AG04450 (cell line): ENCODE results near the gene YWHAG. TPM values are rescaled to one million over a fixed set of nuclear protein-coding genes. Genes with fewer than 3 reads are reported as not detected.
"Not testable (repeated sequence)": the region's sequence is repeated elsewhere in the genome, so short reads cannot be mapped to it uniquely, and the experiment has no call there.

Experiments used
- CTCF ChIA-PET: fragments of 300-600, 350-600 bp; formaldehyde crosslinking; extraction: SDS; loops from one replicate; lab custom pipeline; 2022; ENCODE audit warnings: antibody characterized with exemption, inconsistent platforms; lab: Charles Lee
- POLR2A ChIA-PET: fragments of 350-600 bp; formaldehyde crosslinking; extraction: SDS; loops from one replicate; lab custom pipeline; 2021; ENCODE audit warnings: antibody characterized with exemption, inconsistent platforms; lab: Yijun Ruan, JAX
- DNase-seq: peaks from one replicate; pipeline ENCODE4 v3.0.0-alpha.2; 2011; ENCODE audit warnings: low read depth, low spot score
- H3K27ac ChIP-seq: one replicate; pipeline ENCODE4 v1.5.1; 2012; ENCODE audit warnings: low read depth, low read length, control low read depth
- H3K27me3 ChIP-seq: one replicate; pipeline ENCODE4 v1.6.0; 2012; ENCODE audit warnings: low read length; ENCODE audit not compliant: control insufficient read depth, insufficient read depth
- H3K4me3 ChIP-seq: 2 replicates; pipeline ENCODE4 v1.5.1; 2011; ENCODE audit warnings: mild to moderate bottlenecking, low read depth, low read length, control low read depth
- H3K9me3 ChIP-seq: 2 replicates; pipeline ENCODE4 v1.5.1; 2012; ENCODE audit warnings: low read length; ENCODE audit not compliant: control insufficient read depth, insufficient read depth
- polyA plus RNA-seq: library from polyadenylated mRNA; depleted of rRNA; stranded (reverse); fragments of >200 nt; gene quantifications from 2 replicates; pipeline ENCODE4 v1.2.3, GENCODE V29; 2011
- TF ChIP-seq, protein P1 (sequence below): IDR thresholded peaks from 2 replicates; pipeline ENCODE4 v1.5.1; 2011; ENCODE audit warnings: low read depth, low read length, control low read depth, inconsistent platforms

The YWHAG gene
- polyA plus RNA-seq, 1 experiment: 91.6 TPM

DNA sequence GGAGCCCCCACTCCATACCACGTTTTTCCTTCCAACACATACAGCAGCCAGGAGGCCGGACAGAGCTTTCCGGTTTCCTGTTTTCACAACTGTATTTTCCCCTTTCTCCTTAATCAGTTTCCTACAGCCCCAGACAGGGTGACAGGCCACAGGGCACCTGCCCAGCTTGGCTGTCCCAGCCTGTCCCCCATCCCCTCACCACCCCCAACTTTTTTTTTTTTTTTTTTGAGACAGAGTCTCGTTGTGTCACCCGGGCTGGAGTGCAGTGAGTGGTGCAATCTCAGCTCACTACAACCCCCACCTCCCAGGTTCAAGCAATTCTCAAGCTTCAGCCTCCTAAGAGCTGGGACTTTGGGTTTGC, 66.6 kb downstream of the YWHAG start:
- DNase-seq: no peak

DNA sequence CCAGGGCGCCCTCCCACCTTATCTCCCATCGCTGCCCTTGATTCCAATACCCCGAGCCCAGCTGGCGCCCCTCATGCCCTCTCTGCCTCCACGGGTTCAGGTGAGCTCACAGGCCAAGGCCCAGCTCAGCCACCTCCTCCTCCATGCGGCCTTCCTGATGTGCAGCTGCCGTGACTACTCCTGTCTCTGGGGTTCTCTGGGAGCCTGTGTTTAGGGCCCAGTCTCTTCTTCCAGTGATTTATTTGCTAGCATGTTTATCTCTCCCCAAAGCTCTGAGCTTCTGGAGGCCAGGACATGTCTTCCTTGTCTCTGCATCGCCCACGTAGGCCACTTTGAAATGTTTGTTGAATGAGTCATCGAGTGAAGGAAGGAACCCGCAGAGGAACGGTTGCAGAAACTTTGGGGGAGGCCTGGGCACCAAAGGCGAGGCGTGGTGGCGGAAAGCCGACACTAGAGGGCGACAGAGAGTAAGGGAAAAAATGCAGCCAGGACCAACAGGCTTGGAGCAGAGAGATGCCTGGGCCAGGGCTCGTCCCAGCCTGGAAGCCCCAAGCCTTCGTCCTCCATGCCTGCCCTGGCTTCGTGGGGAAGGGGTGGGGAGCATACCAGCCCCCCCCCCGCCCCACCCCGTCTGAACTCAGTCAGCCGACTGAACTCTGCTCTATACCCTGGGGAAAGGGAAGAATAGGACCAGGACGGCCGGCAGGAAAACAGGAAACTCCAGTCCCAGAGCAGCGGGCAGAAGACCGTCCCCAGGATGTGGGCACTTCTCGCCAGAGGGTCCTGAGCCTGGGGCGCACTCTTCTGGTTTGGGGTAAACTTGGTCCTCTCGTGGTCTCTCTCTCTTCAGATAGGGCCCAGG, 67.2 kb downstream of the YWHAG start:
- TF ChIP-seq, protein P1, sequence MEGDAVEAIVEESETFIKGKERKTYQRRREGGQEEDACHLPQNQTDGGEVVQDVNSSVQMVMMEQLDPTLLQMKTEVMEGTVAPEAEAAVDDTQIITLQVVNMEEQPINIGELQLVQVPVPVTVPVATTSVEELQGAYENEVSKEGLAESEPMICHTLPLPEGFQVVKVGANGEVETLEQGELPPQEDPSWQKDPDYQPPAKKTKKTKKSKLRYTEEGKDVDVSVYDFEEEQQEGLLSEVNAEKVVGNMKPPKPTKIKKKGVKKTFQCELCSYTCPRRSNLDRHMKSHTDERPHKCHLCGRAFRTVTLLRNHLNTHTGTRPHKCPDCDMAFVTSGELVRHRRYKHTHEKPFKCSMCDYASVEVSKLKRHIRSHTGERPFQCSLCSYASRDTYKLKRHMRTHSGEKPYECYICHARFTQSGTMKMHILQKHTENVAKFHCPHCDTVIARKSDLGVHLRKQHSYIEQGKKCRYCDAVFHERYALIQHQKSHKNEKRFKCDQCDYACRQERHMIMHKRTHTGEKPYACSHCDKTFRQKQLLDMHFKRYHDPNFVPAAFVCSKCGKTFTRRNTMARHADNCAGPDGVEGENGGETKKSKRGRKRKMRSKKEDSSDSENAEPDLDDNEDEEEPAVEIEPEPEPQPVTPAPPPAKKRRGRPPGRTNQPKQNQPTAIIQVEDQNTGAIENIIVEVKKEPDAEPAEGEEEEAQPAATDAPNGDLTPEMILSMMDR: peak; percentile 96
- Histone ChIP-seq H3K9me3 (no peaks in the 10 kb centered on the region; the same call in 1 of the 2 replicates), H3K27ac (peak overlapping the region; percentile 92), H3K4me3 (peak overlapping the region; percentile 41), H3K27me3 (no peaks in the 10 kb centered on the region)
- CTCF ChIA-PET: interaction anchor here (0.6 to 2.7 kb wide), 16 partner anchors 9 to 501 kb away, joined by 3 to 40 read pairs (median 6); no protein-coding TSS in a partner anchor
- peak; percentile 96 for DNase-seq
- POLR2A ChIA-PET: interaction anchor here (0.5 to 2.3 kb wide), 10 partner anchors 9 to 302 kb away, joined by 3 to 23 read pairs (median 4); partner anchors contain the start of gene HSPB1

More for the DNA sequence above, 66.6 kb downstream of the YWHAG start:
- ChIA-PET CTCF (interaction anchor here (0.7 to 2.7 kb wide), 8 partner anchors 10 to 186 kb away, joined by 3 to 40 read pairs (median 11); no protein-coding TSS in a partner anchor), POLR2A (interaction anchor here (0.6 to 2.3 kb wide), 8 partner anchors 10 to 98 kb away, joined by 3 to 23 read pairs (median 6); partner anchors contain the start of gene HSPB1)
- H3K27ac ChIP-seq: peak overlapping the region; percentile 85
- TF ChIP-seq, protein P1: no peak
- no peaks in the 10 kb centered on the region for H3K27me3 ChIP-seq
- no peaks in the 10 kb centered on the region for H3K9me3 ChIP-seq
- peak overlapping the region; percentile 41 for H3K4me3 ChIP-seq

DNA sequence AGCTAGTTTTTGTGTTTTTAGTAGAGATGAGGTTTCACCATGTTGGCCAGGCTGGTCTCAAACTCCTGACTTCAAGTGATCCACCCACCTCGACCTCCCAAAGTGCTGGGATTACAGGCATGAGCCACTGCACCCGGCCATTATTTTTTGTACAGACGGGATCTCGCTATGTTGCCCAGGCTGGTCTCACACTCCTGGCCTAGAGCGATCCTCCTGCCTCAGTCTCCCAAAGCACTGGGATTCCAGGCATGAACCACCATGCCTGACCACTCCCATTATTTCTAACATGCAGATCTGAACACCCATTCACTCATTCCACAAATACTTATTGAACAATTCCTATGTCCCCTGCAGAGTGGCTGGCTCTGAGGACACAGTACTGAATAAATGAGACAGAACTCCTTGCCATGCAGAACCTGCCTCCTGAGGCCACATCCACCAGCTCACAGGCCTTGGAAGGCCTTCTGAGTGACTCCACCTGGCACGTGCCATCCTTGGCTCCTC, 67.9 kb downstream of the YWHAG start:
- POLR2A ChIA-PET: interaction anchor here (0.5 to 2.3 kb wide), 6 partner anchors 9 to 302 kb away, joined by 3 to 23 read pairs (median 8); partner anchors contain the start of gene HSPB1
- H3K4me3 ChIP-seq, H3K9me3 ChIP-seq, DNase-seq, H3K27me3 ChIP-seq: not testable (repeated sequence)
- peak overlapping the region; percentile 92 for H3K27ac ChIP-seq
- CTCF ChIA-PET: interaction anchor here (0.6 to 2.7 kb wide), 14 partner anchors 9 to 501 kb away, joined by 3 to 40 read pairs (median 6); no protein-coding TSS in a partner anchor

DNA sequence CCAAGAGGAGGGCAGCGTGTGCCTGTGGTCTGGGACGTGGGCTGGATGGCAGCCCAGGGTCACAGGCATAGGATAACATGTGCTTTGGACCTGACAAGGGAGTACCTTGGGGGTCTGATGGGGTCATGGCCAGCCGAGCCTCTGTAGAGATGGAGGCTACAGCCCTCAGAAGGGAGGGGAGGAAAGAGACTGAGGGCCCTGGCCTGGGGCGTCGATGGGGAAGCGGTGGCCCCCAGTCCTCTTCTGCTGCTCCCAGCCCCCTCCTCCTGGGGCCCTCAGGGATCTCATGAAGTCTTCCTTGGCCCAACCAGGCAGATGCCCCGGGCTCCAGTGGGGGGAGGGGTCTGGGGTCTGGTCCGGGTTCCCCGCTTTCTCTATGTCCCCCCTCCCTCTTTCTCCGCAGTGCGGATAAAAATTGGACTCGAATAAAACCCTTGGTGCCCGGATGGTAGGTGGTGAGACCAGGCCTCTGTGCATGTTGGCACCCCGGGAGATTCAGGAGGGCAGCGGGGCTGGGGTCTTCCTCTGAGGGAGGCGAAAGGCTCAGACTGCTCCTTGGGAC, 71.9 kb downstream of the YWHAG start:
- no peak for DNase-seq
- ChIA-PET CTCF (interaction anchor here (1.1 kb wide), 1 partner anchor 24 kb away, joined by 3 read pairs; no protein-coding TSS in a partner anchor), POLR2A (interaction anchor here (0.6 to 1.1 kb wide), 2 partner anchors 21 to 235 kb away, joined by 3 to 11 read pairs; no protein-coding TSS in a partner anchor)
- TF ChIP-seq, protein P1: no peak
- peaks cover 4% of the 10 kb centered on the region for H3K27me3 ChIP-seq
- no peak overlapping the region for H3K27ac ChIP-seq
- no peaks in the 10 kb centered on the region; the same call in 1 of the 2 replicates for H3K9me3 ChIP-seq
- H3K4me3 ChIP-seq: no peak overlapping the region
